Measurements from ENCODE around the gene HSFX1. TPM values are rescaled to one million over a fixed set of nuclear protein-coding genes. Genes with fewer than 3 reads are reported as not detected.

Gene HSFX1
- total RNA-seq, 1 donor from 2014 or later, result under 0.01 TPM

- Histone ChIP-seq H3K4me1 (ENCODE audit: control insufficient read depth in 3 of 3, insufficient read depth in 3 of 3, low read length in 3 of 3) (no peaks in the 10 kb centered on the region), H3K27ac (ENCODE audit: low read depth, low read length) (no peak overlapping the region), H3K27me3 (ENCODE audit: control insufficient read depth in 3 of 3, insufficient read depth in 3 of 3, low read length in 3 of 3) (no peaks in the 10 kb centered on the region), H3K4me3 (ENCODE audit: low read length in 3 of 3) (no peak overlapping the region), H3K9ac (ENCODE audit: low read depth in 1 of 3, low read length in 3 of 3) (no peak overlapping the region), H3K9me3 (ENCODE audit: control insufficient read depth in 3 of 3, low read length in 3 of 3) (no peaks in the 10 kb centered on the region), H3K36me3 (ENCODE audit: control insufficient read depth in 3 of 3, insufficient read depth in 3 of 3, low read length in 3 of 3) (no peaks in the 10 kb centered on the region)
Observed at GRCh38 chrX:149803458-149804062, 29.7 kb downstream of the HSFX1 start.

GRCh38 chrX:149804102-149804501, 30.2 kb downstream of the HSFX1 start:
- Histone ChIP-seq H3K9me3 (ENCODE audit: control insufficient read depth in 3 of 3, low read length in 3 of 3) (no peaks in the 10 kb centered on the region), H3K9ac (ENCODE audit: low read depth in 1 of 3, low read length in 3 of 3) (no peak overlapping the region), H3K27ac (ENCODE audit: low read depth, low read length) (no peak overlapping the region), H3K4me3 (ENCODE audit: low read length in 3 of 3) (no peak overlapping the region), H3K36me3 (ENCODE audit: control insufficient read depth in 3 of 3, insufficient read depth in 3 of 3, low read length in 3 of 3) (no peaks in the 10 kb centered on the region), H3K4me1 (ENCODE audit: control insufficient read depth in 3 of 3, insufficient read depth in 3 of 3, low read length in 3 of 3) (no peaks in the 10 kb centered on the region), H3K27me3 (ENCODE audit: control insufficient read depth in 3 of 3, insufficient read depth in 3 of 3, low read length in 3 of 3) (no peaks in the 10 kb centered on the region)

- Histone ChIP-seq H3K9me3 (ENCODE audit: control insufficient read depth in 3 of 3, low read length in 3 of 3) (no peaks in the 10 kb centered on the region), H3K9ac (ENCODE audit: low read depth in 1 of 3, low read length in 3 of 3) (no peak overlapping the region), H3K36me3 (ENCODE audit: control insufficient read depth in 3 of 3, insufficient read depth in 3 of 3, low read length in 3 of 3) (no peaks in the 10 kb centered on the region), H3K27me3 (ENCODE audit: control insufficient read depth in 3 of 3, insufficient read depth in 3 of 3, low read length in 3 of 3) (no peaks in the 10 kb centered on the region), H3K27ac (ENCODE audit: low read depth, low read length) (no peak overlapping the region), H3K4me1 (ENCODE audit: control insufficient read depth in 3 of 3, insufficient read depth in 3 of 3, low read length in 3 of 3) (no peaks in the 10 kb centered on the region), H3K4me3 (ENCODE audit: low read length in 3 of 3) (no peak overlapping the region)
Observed at GRCh38 chrX:149807747-149808458, 34.0 kb downstream of the HSFX1 start.

GRCh38 chrX:149818652-149819051, 44.8 kb downstream of the HSFX1 start:
- Histone ChIP-seq H3K27ac (ENCODE audit: low read depth, low read length) (no peak overlapping the region), H3K4me1 (ENCODE audit: control insufficient read depth in 3 of 3, insufficient read depth in 3 of 3, low read length in 3 of 3) (no peaks in the 10 kb centered on the region), H3K27me3 (ENCODE audit: control insufficient read depth in 3 of 3, insufficient read depth in 3 of 3, low read length in 3 of 3) (no peaks in the 10 kb centered on the region), H3K9me3 (ENCODE audit: control insufficient read depth in 3 of 3, low read length in 3 of 3) (no peaks in the 10 kb centered on the region), H3K4me3 (ENCODE audit: low read length in 3 of 3) (no peak overlapping the region), H3K36me3 (ENCODE audit: control insufficient read depth in 3 of 3, insufficient read depth in 3 of 3, low read length in 3 of 3) (no peaks in the 10 kb centered on the region), H3K9ac (ENCODE audit: low read depth in 1 of 3, low read length in 3 of 3) (no peak overlapping the region)

- Histone ChIP-seq H3K9ac (ENCODE audit: low read depth in 1 of 3, low read length in 3 of 3) (no peak overlapping the region), H3K36me3 (ENCODE audit: control insufficient read depth in 3 of 3, insufficient read depth in 3 of 3, low read length in 3 of 3) (no peaks in the 10 kb centered on the region), H3K4me3 (ENCODE audit: low read length in 3 of 3) (no peak overlapping the region), H3K27me3 (ENCODE audit: control insufficient read depth in 3 of 3, insufficient read depth in 3 of 3, low read length in 3 of 3) (no peaks in the 10 kb centered on the region), H3K27ac (ENCODE audit: low read depth, low read length) (no peak overlapping the region), H3K9me3 (ENCODE audit: control insufficient read depth in 3 of 3, low read length in 3 of 3) (no peaks in the 10 kb centered on the region), H3K4me1 (ENCODE audit: control insufficient read depth in 3 of 3, insufficient read depth in 3 of 3, low read length in 3 of 3) (no peaks in the 10 kb centered on the region)
Observed at GRCh38 chrX:149819371-149819770, 45.5 kb downstream of the HSFX1 start.

- no peaks in the 10 kb centered on the region for H3K36me3 ChIP-seq (ENCODE audit: control insufficient read depth in 3 of 3, insufficient read depth in 3 of 3, low read length in 3 of 3)
- no peak overlapping the region for H3K9ac ChIP-seq (ENCODE audit: low read depth in 1 of 3, low read length in 3 of 3)
- H3K4me1 ChIP-seq (ENCODE audit: control insufficient read depth in 3 of 3, insufficient read depth in 3 of 3, low read length in 3 of 3), result no peaks in the 10 kb centered on the region
- H3K9me3 ChIP-seq (ENCODE audit: control insufficient read depth in 3 of 3, low read length in 3 of 3), result no peaks in the 10 kb centered on the region
- H3K4me3 ChIP-seq (ENCODE audit: low read length in 3 of 3), result no peak overlapping the region
- H3K27me3 ChIP-seq (ENCODE audit: control insufficient read depth in 3 of 3, insufficient read depth in 3 of 3, low read length in 3 of 3), result no peaks in the 10 kb centered on the region
- no peak overlapping the region for H3K27ac ChIP-seq (ENCODE audit: low read depth, low read length)
Observed at GRCh38 chrX:149825424-149825823, 51.6 kb downstream of the HSFX1 start.

Small RNA genes lying within 50 kb of the gene (small RNA-seq; reads per million reads assigned to genes)
- not detected for gene AC244098.1
- not detected for gene AC244098.2
- not detected for gene AC244098.3

Other genes with a start within 250 kb of the HSFX1 start
- gene EOLA1, start 233.1 kb upstream of the HSFX1 start, total RNA-seq, result 8.4 TPM
- not detected for gene HSFX3, start 224.1 kb upstream of the HSFX1 start, total RNA-seq
- gene MAGEA9B, start 186.6 kb upstream of the HSFX1 start, total RNA-seq, result not detected
- gene HSFX2, start 178.8 kb upstream of the HSFX1 start, total RNA-seq, result 0.52 TPM
- 25.6 TPM for gene TMEM185A, start 142.3 kb upstream of the HSFX1 start, total RNA-seq
- gene MAGEA11, start 62.0 kb upstream of the HSFX1 start, total RNA-seq, result not detected
- gene MAGEA9, start 7.9 kb downstream of the HSFX1 start, total RNA-seq, result not detected
- gene MAGEA8, start 107.1 kb downstream of the HSFX1 start, total RNA-seq, result not detected
- not detected for gene HSFX4, start 155.5 kb downstream of the HSFX1 start, total RNA-seq
- gene EOLA2, start 164.4 kb downstream of the HSFX1 start, total RNA-seq, result 8.9 TPM

All from skeletal muscle tissue (tissue), 5 donors.